GM19455 (cell line): ENCODE results near the gene LBH.

ENCODE experiments used
- ATAC-seq: cut with Tn5 transposase; IDR thresholded peaks from one replicate; pipeline ENCODE4 v1.9.1; 2021; ENCODE audit not compliant: unreplicated experiment

The LBH gene

DNA sequence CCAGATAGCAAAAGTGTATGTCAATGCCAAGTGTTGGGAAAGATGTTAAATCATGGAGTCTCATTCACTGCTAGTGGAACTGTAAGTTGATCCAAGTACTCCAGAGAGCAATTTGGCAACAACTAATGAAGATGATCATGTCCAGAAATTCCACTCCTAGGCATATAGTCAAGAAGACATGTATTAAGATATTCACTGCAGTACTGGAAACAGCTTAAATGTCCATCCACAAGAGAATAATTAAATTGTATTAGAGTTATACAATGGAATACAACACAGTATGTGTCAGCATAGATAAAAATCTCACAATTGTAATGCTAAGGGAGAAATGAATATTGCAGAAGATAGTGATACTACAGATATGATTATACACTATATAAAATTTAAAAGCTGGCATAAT, 15.2 kb upstream of the LBH start:
- no peak for ATAC-seq

DNA sequence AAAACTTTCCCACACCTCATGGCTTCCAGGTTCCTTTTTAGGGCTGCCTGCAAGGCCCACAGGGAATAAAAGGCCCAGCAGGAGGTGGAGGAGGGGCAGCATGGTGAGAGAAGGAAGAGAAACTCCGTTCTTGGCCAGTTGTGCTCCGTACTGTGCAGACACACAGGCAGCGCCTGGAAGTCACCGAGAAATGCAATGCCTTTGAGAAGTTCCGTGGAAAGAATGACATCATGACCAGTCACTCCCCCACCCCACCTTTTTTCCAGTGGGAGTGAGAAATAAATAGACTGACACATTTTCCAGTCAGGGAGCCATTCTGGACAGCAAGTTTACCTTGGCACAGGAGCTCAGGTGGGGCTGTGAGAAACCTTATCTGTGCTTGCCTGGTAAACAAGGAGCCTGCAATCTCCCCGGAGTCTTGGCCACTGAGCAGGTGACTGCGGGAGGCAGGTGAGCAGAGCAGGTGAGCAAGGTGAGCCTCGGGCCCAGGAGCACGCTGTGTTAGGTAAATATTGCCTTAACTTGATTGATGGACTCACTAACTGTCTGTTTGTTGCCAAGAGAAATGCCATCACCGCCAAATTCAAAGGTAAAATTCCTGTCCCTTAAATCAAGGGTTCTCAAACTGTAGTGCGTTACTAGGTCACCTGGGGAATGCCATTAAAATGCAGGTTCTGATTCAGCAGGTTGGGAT, 13.5 kb upstream of the LBH start:
- ATAC-seq: no peak

- no peak for ATAC-seq
Measured at GRCh38 chr2:30218338-30218713, 13.0 kb upstream of the LBH start.

DNA sequence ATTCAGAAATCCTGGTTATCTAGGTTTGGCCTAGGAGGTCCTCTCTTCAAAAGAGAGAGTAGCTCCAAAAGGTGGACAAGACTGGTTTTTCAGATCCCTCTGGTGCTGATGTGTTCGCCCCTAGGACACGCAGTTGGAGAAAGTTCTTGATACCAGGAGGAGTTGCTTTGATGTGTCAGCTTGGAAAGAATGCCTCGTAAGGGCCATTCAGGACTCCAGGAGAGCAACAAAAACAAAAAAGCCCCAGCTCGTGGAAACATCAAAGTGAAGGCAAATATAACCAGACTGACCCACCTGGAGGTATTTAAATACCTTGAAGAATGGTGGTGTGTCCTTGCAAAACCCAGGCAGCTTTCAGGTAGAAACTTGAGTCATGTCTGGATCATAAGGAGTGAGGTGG, 12.5 kb upstream of the LBH start:
- ATAC-seq: no peak

DNA sequence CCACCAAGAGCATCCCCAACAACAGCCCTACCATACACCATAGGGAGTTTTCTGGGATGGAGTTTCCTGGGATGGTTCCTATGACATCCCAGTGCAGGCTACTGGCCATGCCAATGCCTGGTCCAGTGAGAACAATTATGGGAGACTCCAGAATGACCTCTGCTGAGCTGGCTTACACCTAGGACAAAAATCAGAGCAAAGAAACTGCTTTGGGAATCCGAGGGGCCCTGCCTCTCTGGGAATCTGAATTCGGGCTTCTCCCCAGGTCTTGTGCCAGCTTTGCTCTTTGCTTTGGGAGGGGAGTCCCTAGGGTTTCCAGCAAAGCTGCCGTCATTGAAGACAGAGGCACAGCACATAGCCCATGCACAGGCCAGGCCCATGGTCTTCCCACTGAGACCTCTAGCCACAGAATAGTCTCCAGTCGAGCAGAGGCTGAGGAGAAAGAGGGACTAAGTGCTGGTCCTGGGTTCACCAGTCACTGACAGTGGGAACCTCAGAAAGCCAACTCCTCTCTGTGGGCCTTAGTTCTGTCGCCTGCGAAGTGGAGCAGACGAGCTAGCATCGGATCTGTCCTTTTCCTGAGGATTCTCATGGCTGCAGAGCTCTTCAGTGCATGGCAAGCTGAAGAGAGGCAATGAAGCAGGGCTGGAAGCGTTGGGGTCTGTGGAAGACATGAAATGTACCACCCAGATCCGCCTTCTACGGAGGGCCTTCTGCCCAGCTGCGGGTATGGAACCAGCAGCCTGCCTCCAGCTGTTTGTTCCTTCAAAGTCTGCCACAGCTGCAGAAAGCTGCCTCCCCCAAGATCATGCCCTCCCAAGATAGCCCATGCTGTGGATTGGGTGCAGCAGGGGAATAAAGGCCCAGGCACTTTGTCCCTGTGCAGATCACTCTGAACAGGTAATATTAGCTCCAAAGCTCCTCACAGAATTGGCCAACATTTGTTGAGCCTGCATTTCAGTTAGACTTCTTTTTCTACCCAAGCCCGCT, 11.2 kb upstream of the LBH start:
- ATAC-seq: no peak

DNA sequence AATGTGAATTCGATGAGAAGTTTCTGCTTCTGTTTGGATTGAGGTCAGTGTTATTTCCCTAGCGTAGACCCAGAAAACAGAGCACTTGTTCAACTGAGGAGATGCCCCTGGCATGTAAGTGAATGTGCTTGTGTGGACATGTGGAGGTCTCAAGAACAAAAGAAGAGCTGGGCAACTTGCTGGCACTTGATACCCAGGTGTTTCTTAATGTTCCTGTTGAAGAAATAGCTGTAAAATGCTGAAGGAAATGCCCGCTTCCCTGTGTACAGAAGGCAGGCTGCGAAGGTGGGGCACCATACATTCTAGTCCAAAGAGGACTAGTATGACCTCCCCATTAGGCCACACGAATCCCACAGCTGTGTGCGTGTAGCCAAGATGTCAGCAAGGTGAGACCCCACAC, 9.8 kb upstream of the LBH start:
- no peak for ATAC-seq

DNA sequence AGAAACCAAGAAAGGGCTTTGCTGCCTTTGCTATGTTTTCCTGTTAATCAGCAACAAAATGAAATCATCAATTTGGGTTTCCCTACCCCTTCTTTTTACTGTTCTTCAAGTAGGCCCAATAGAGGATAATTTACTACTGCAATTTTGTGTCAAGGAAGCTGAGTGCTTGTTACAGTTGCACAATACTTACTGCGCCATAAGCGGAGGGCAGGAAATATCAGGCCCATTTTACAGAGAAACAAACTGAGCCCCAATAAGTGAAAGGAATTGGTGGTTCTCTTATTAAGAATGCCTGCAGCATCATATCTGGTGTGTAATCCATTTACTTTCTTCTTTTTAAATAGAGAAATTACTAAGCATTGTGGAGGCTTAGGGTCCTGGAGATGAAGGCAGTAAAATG, 9.3 kb upstream of the LBH start:
- no peak for ATAC-seq

- no peak for ATAC-seq
Measured at GRCh38 chr2:30222636-30223360, 8.5 kb upstream of the LBH start.

GRCh38 chr2:30223413-30223874, 7.9 kb upstream of the LBH start:
- no peak for ATAC-seq

GRCh38 chr2:30224151-30224550, 7.2 kb upstream of the LBH start:
- no peak for ATAC-seq

GRCh38 chr2:30225131-30225762, 6.1 kb upstream of the LBH start:
- ATAC-seq: peak; percentile 54

GRCh38 chr2:30226144-30227032, 4.9 kb upstream of the LBH start:
- ATAC-seq: no peak

DNA sequence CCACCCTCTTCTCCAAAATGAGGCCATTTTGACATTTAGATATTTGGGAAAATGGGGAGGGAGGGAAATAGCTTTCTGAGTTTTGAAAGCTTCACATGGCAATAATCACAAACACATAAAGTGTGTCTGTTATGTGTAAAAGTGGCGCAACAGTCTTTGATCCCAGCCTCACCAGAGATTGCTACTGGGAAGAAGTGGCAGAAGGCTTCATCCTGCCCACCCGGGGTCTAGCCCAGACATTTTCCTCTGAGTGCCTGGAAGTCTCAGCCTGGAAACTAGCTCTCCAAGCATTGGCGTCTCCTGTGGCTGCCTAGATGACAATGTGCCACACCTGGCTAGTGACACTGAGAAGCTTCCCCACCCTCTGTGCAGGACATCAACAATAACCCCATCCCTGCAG, 1.7 kb upstream of the LBH start:
- no peak for ATAC-seq

GRCh38 chr2:30230497-30231211, 680 bp upstream of the LBH start:
- ATAC-seq: peak; percentile 5

- peak; percentile 36 for ATAC-seq
Measured at GRCh38 chr2:30231996-30232800, 864 bp downstream of the LBH start.

DNA sequence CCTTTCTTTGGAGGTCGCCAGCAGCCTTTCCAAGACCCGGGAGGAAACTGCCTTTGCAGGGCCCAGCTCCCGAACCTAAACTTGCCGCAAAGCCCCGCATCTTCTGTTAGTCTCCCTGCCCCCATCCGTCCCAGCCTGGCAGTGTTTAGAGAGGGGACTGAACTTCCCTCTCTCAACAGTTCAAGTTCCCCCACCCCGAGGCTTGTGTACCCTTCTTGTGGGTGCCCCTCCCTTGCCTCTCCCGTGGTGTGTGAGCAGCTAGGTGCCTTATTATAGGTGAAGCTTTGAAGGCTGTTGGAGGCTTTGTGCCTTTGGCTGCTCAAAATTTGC, 1.4 kb downstream of the LBH start:
- ATAC-seq: peak; percentile 7

- no peak for ATAC-seq
Measured at GRCh38 chr2:30233271-30234009, 2.1 kb downstream of the LBH start.
